PC-3 (cell line): ENCODE measurements around the gene HLF. TPM values are rescaled to one million over a fixed set of nuclear protein-coding genes. Genes with fewer than 3 reads are reported as not detected.
A peak's percentile ranks its signal among the peaks of the same experiment; 100 is the strongest.

Experiments
- ATAC-seq: fragments of 200-7000 bp; cut with Tn5 transposase; 2 replicates; pipeline ENCODE4 v1.9.1; 2020; ENCODE audit warnings: mild to moderate bottlenecking, moderate library complexity
- BruUV-seq: library from RNA; stranded (reverse); fragments of 400-500 nt; replicated peaks from 2 replicates; lab custom pipeline; 2021; lab: Mats Ljungman, UMichigan
- CTCF ChIA-PET: fragments of 300-600 bp; sonication (Branson Sonifier 250); formaldehyde crosslinking; loops from one replicate; lab custom pipeline; 2022; ENCODE audit warnings: antibody characterized with exemption; lab: Charles Lee
- POLR2A ChIA-PET: fragments of 300-600 bp; sonication (Branson Sonifier 250); formaldehyde crosslinking; loops from one replicate; lab custom pipeline; 2022; ENCODE audit warnings: antibody characterized with exemption; ENCODE audit not compliant: unreplicated experiment; lab: Charles Lee
- DNase-seq: peaks from one replicate; pipeline ENCODE4 v3.0.0-alpha.2; 2015
- H2AFZ ChIP-seq: fragments of 300-600 bp; sonication (generic); 2 replicates; pipeline ENCODE4 v1.6.0; 2016; ENCODE audit warnings: antibody characterized with exemption, low read length
- H3F3A ChIP-seq: fragments of 300-600 bp; sonication (generic); one replicate; pipeline ENCODE4 v1.6.0; 2017; ENCODE audit warnings: antibody characterized with exemption, low read length, control low read depth, mild to moderate bottlenecking; ENCODE audit not compliant: unreplicated experiment
- H3K27ac ChIP-seq: fragments of 300-600 bp; sonication (generic); 2 replicates; pipeline ENCODE4 v1.5.1; 2016; ENCODE audit warnings: mild to moderate bottlenecking, low read length
- H3K27me3 ChIP-seq: fragments of 300-600 bp; sonication (generic); 2 replicates; pipeline ENCODE4 v1.6.1; 2016; ENCODE audit warnings: low read length, mixed read lengths
- H3K36me3 ChIP-seq: fragments of 300-600 bp; sonication (generic); 2 replicates; pipeline ENCODE4 v1.6.1; 2016; ENCODE audit warnings: low read depth, mixed run types, low read length, mixed read lengths
- H3K4me1 ChIP-seq: fragments of 300-600 bp; sonication (generic); 2 replicates; pipeline ENCODE4 v1.5.1; 2016; ENCODE audit warnings: low read length; ENCODE audit not compliant: insufficient read depth
- H3K4me2 ChIP-seq: fragments of 300-600 bp; sonication (generic); 2 replicates; pipeline ENCODE4 v1.6.0; 2016; ENCODE audit warnings: low read length
- H3K4me3 ChIP-seq: fragments of 300-600 bp; sonication (generic); 2 replicates; pipeline ENCODE4 v1.5.1; 2016; ENCODE audit warnings: mild to moderate bottlenecking, low read length, mixed read lengths
- H3K79me2 ChIP-seq: fragments of 300-600 bp; sonication (generic); 2 replicates; pipeline ENCODE4 v1.6.1; 2017; ENCODE audit warnings: low read length, mixed read lengths
- H3K9ac ChIP-seq: fragments of 300-600 bp; sonication (generic); 2 replicates; pipeline ENCODE4 v1.6.0; 2016; ENCODE audit warnings: mild to moderate bottlenecking, low read length
- H3K9me2 ChIP-seq: fragments of 300-600 bp; sonication (generic); replicated peaks from 2 replicates; pipeline ENCODE4 v1.6.1; 2016; ENCODE audit warnings: mixed run types, low read length, mixed read lengths
- H3K9me3 ChIP-seq: fragments of 300-600 bp; sonication (generic); 2 replicates; pipeline ENCODE4 v1.6.1; 2016; ENCODE audit warnings: low read length, mixed read lengths
- H4K20me1 ChIP-seq: fragments of 300-600 bp; sonication (generic); 2 replicates; pipeline ENCODE4 v1.6.1; 2016; ENCODE audit warnings: low read length, mixed read lengths
- EZH2 ChIP-seq: fragments of 300-600 bp; sonication (generic); IDR thresholded peaks from one replicate; pipeline ENCODE4 v1.6.1; 2017; ENCODE audit warnings: antibody characterized with exemption, mild to moderate bottlenecking, low read length; ENCODE audit not compliant: unreplicated experiment
- EZH2phosphoT487 ChIP-seq: fragments of 300-600 bp; sonication (generic); IDR thresholded peaks from 2 replicates; pipeline ENCODE4 v1.6.1; 2018; ENCODE audit warnings: mild to moderate bottlenecking, antibody characterized with exemption, low read length, borderline replicate concordance
- intact Hi-C: fragments of 100-400 bp; cut with micrococcal nuclease; formaldehyde crosslinking; loops from 2 replicates; pipeline ENCODE4 v1.9.0; 2023
- total RNA-seq: library from RNA; depleted of rRNA; stranded (reverse); fragments of >200 nt; gene quantifications from 2 replicates; pipeline ENCODE4 v1.2.3, GENCODE V29; 2014
- TF ChIP-seq, protein P1 (sequence below): fragments of 300-600 bp; sonication (generic); conservative IDR thresholded peaks from 2 replicates; pipeline ENCODE4 v1.5.1; 2017; ENCODE audit warnings: antibody characterized with exemption, low read depth, mild to moderate bottlenecking, low read length

The HLF gene
- total RNA-seq, 1 experiment from 2014 or later, result 0.66 TPM

DNA sequence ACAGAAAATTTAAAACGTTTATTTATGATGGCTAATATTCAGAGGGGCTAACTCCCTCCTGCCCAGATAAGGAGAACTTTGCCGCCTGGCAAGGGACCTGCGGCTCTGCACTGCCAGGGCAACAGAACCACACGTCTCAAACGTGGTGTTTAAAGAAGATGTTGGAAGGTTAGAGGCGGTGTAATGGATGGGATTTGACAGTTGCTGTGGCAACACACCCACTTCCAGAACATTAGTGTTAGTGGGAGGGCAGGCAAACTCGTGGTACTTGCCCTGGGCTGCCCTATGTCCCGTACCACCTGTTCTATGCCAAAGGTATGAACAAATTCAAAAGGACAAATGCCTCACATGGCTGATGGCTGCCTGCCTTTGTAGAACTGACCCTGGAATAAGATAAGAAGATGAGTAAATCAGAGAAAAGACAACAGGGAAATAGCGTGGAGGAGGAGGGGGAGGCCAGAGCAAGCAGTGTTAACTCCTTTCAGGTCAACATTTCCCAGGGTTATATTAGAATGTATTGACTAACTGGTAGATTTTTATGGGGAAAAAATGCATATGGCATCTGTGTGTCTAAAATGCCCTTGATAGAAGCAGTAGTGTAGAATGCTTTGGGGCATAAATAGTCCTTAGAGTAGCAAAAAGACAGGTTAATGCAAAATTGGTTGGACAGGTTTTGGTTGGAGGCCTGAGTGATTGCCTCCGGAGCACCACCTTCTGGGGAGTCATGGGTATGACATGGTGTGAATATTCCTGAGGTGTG is 30.8 kb downstream of the HLF start:
- ATAC-seq, result peak; percentile 93
- H2AFZ ChIP-seq, result no peak overlapping the region
- no peaks in the 10 kb centered on the region for H4K20me1 ChIP-seq
- no TSS peak for BruUV-seq
- H3K36me3 ChIP-seq, result no peaks in the 10 kb centered on the region
- H3F3A ChIP-seq, result no peaks in the 10 kb centered on the region
- intact Hi-C loops, result loop anchor here (1.0 to 5.0 kb wide), 7 partner anchors 52 to 302 kb away; no protein-coding TSS in a partner anchor
- ChIA-PET CTCF (interaction anchor here (1.0 to 1.3 kb wide), 3 partner anchors 239 to 303 kb away, joined by 3 to 4 read pairs (median 3); no protein-coding TSS in a partner anchor), POLR2A (no interaction called here)
- DNase-seq, result peak; percentile 79
- no peaks in the 10 kb centered on the region for H3K4me1 ChIP-seq
- H3K4me3 ChIP-seq, result no peak overlapping the region
- H3K27ac ChIP-seq, result no peak overlapping the region
- H3K79me2 ChIP-seq, result no peaks in the 10 kb centered on the region
- no peaks in the 10 kb centered on the region for H3K27me3 ChIP-seq
- no peak overlapping the region for H3K4me2 ChIP-seq
- H3K9me2 ChIP-seq, result no peaks in the 10 kb centered on the region
- no peak overlapping the region for H3K9ac ChIP-seq
- TF ChIP-seq, protein P1, sequence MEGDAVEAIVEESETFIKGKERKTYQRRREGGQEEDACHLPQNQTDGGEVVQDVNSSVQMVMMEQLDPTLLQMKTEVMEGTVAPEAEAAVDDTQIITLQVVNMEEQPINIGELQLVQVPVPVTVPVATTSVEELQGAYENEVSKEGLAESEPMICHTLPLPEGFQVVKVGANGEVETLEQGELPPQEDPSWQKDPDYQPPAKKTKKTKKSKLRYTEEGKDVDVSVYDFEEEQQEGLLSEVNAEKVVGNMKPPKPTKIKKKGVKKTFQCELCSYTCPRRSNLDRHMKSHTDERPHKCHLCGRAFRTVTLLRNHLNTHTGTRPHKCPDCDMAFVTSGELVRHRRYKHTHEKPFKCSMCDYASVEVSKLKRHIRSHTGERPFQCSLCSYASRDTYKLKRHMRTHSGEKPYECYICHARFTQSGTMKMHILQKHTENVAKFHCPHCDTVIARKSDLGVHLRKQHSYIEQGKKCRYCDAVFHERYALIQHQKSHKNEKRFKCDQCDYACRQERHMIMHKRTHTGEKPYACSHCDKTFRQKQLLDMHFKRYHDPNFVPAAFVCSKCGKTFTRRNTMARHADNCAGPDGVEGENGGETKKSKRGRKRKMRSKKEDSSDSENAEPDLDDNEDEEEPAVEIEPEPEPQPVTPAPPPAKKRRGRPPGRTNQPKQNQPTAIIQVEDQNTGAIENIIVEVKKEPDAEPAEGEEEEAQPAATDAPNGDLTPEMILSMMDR, result peak; percentile 94
- TF ChIP-seq EZH2, result no peak
- H3K9me3 ChIP-seq, result 0 out of 2 replicates have a peak, but pooled peaks cover 7% of the 10 kb centered on the region

DNA sequence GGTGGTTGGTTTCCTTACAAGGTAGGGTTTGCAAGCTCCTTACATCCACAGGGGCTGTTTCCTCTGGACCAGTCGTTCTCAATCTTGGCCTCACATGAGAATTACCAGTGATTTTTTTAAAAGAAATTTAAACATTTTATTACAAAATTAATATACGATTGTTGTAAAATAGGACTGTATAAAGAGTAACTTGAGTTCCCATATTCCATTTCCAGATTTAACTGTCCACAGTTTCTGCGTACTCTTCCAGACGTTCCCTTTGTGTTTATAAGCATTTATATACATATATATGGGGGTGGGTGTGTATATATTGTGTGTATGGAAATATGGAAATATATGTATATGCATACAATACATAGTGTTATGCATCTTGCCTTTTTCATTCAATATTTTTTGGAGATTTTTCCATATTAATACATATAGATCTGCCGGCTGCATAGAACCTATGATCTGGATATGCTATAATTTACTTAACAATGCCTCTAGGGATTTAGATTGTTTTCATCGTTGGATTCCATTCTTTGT is 31.5 kb downstream of the HLF start:
- DNase-seq, result no peak
- H3K36me3 ChIP-seq, result no peaks in the 10 kb centered on the region
- 0 out of 2 replicates have a peak, but pooled peaks cover under 1% of the 10 kb centered on the region for H3K27me3 ChIP-seq
- no peak for TF ChIP-seq EZH2
- no peak for TF ChIP-seq EZH2phosphoT487
- TF ChIP-seq, protein P1, result no peak; the same call in 1 of the 2 replicates
- no TSS peak for BruUV-seq
- H4K20me1 ChIP-seq, result no peaks in the 10 kb centered on the region
- POLR2A ChIA-PET, result no interaction called here
- CTCF ChIA-PET, result interaction anchor here (1.0 to 1.3 kb wide), 3 partner anchors 239 to 303 kb away, joined by 3 to 4 read pairs (median 3); no protein-coding TSS in a partner anchor
- no peak overlapping the region for H2AFZ ChIP-seq
- H3K4me2 ChIP-seq, result no peak overlapping the region
- intact Hi-C loops, result loop anchor here (1.0 to 5.0 kb wide), 7 partner anchors 51 to 303 kb away; no protein-coding TSS in a partner anchor
- no peaks in the 10 kb centered on the region for H3K9me2 ChIP-seq
- H3K79me2 ChIP-seq, result no peaks in the 10 kb centered on the region
- H3K9ac ChIP-seq, result no peak overlapping the region
- H3K4me3 ChIP-seq, result no peak overlapping the region
- H3K9me3 ChIP-seq, result 0 out of 2 replicates have a peak, but pooled peaks cover 4% of the 10 kb centered on the region
- ATAC-seq, result no peak
- H3K27ac ChIP-seq, result no peak overlapping the region
- H3K4me1 ChIP-seq, result no peaks in the 10 kb centered on the region
- H3F3A ChIP-seq, result no peaks in the 10 kb centered on the region
